Transverse colon (tissue), 4 donors: ENCODE data around the gene IDNK. TPM values are rescaled to one million over a fixed set of nuclear protein-coding genes. Genes with fewer than 3 reads are reported as not detected.

ENCODE experiments used
- DNase-seq: peaks from one replicate; pipeline ENCODE4 v3.0.0-alpha.2; 2019
- H3K27ac ChIP-seq, 4 donors: fragments of 200-600 bp; sonication (generic); 2 replicates each; pipeline ENCODE4 v1.5.1; 2016 to 2018; ENCODE audit warnings: inconsistent platforms in 4 of 4
- H3K27me3 ChIP-seq: fragments of 200-600 bp; sonication (generic); 2 replicates; pipeline ENCODE4 v1.5.1; 2017; ENCODE audit warnings: inconsistent platforms
- H3K36me3 ChIP-seq, 4 donors: fragments of 200-600 bp; sonication (generic); 2 replicates each; pipeline ENCODE4 v1.5.1; 2017 to 2019; ENCODE audit warnings: inconsistent platforms in 4 of 4
- H3K4me1 ChIP-seq, 4 donors: fragments of 200-600 bp; sonication (generic); 2 replicates each; pipeline ENCODE4 v1.5.1; 2017 to 2020; ENCODE audit warnings: inconsistent platforms in 4 of 4
- H3K4me3 ChIP-seq, 4 donors: fragments of 200-600 bp; sonication (generic); 1 replicate in 1 of 4; 2 replicates in 3 of 4; pipeline versions ENCODE4 v1.5.1 to v1.6.1; 2017 to 2019; ENCODE audit warnings: inconsistent platforms in 4 of 4
- H3K9me3 ChIP-seq, 2 donors: fragments of 200-600 bp; sonication (generic); 2 replicates each; pipeline ENCODE4 v1.5.1; 2017 to 2019; ENCODE audit warnings: inconsistent platforms in 2 of 2
- EP300 ChIP-seq: sonication (generic); formaldehyde crosslinking; IDR thresholded peaks from one replicate; pipeline ENCODE4 v1.6.1; 2017; ENCODE audit warnings: antibody characterized with exemption, low read depth
- POLR2A ChIP-seq: fragments of 450-650 bp; IDR thresholded peaks from one replicate; pipeline ENCODE4 v1.6.1; 2016; ENCODE audit warnings: antibody characterized with exemption, mild to moderate bottlenecking, moderate library complexity
- POLR2AphosphoS5 ChIP-seq, 3 donors: sonication (generic); formaldehyde crosslinking; IDR thresholded peaks; one replicate each; pipeline ENCODE4 v1.6.1; 2016; ENCODE audit warnings: antibody characterized with exemption in 3 of 3
- WGBS, 2 donors: methylation state at CpG; one replicate each; pipeline ENCODE4 v1.1.5; 2018; ENCODE audit warnings: low coverage in 1 of 2; 5-methylcytosine and 5-hydroxymethylcytosine counted together
- in situ Hi-C, 4 donors: fragments of 200-750 bp; cut with MboI; loops; one replicate each; pipeline versions ENCODE4 v1.15.0 to v1.15.1; 2017; ENCODE audit warnings: low sequenced_read_pairs in 3 of 4, low pct_ligation_motif_present in 1 of 4, low pct_unique_long_range_greater_than_20kb in 1 of 4
- intact Hi-C: fragments of 100-400 bp; cut with DNase I; formaldehyde crosslinking; loops from one replicate; pipeline ENCODE4 v1.15.1; 2023; ENCODE audit warnings: low total_unique reads
- total RNA-seq, 4 donors: library from RNA; depleted of rRNA; stranded (reverse); fragments of >200 nt; gene quantifications; one replicate each; pipeline ENCODE4 v1.1.0, GENCODE V29; 2016
- TF ChIP-seq, protein P1 (sequence below), 5 experiments: fragments of 200-600 bp in 3 of 5; fragments of 450-650 bp in 2 of 5; sonication (generic) in 3 of 5; IDR thresholded peaks; 1 replicate in 2 of 5; 2 replicates in 3 of 5; pipeline ENCODE4 v1.5.1; 2016 to 2017; ENCODE audit warnings: antibody characterized with exemption in 5 of 5, inconsistent platforms in 3 of 5, mild to moderate bottlenecking in 2 of 5, moderate library complexity in 1 of 5

Gene IDNK
- total RNA-seq, 4 donors from 2014 or later, result 4.6 to 18.7 TPM; not detected in 2

- Histone ChIP-seq H3K36me3 (peaks cover 0 to 5% (median 0%) of the 10 kb centered on the region in 4 donors), H3K27me3 (no peaks in the 10 kb centered on the region), H3K4me3 (no peak overlapping the region), H3K27ac (no peak overlapping the region), H3K4me1 (peaks cover 0 to 23% (median 8%) of the 10 kb centered on the region in 4 donors), H3K9me3 (no peaks in the 10 kb centered on the region)
- TF ChIP-seq POLR2AphosphoS5 (IDR thresholded peaks at IDR 0.05), result no peak
- no peak for TF ChIP-seq EP300
- TF ChIP-seq POLR2A, result no peak
- TF ChIP-seq, protein P1, sequence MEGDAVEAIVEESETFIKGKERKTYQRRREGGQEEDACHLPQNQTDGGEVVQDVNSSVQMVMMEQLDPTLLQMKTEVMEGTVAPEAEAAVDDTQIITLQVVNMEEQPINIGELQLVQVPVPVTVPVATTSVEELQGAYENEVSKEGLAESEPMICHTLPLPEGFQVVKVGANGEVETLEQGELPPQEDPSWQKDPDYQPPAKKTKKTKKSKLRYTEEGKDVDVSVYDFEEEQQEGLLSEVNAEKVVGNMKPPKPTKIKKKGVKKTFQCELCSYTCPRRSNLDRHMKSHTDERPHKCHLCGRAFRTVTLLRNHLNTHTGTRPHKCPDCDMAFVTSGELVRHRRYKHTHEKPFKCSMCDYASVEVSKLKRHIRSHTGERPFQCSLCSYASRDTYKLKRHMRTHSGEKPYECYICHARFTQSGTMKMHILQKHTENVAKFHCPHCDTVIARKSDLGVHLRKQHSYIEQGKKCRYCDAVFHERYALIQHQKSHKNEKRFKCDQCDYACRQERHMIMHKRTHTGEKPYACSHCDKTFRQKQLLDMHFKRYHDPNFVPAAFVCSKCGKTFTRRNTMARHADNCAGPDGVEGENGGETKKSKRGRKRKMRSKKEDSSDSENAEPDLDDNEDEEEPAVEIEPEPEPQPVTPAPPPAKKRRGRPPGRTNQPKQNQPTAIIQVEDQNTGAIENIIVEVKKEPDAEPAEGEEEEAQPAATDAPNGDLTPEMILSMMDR (IDR thresholded peaks at IDR 0.05), result no peak
- intact Hi-C loops (no loop called here), in situ Hi-C loops (loop anchor here in 1 of 4 donors (10.0 kb wide), 1 partner anchor 286 kb away; no protein-coding TSS in a partner anchor)
- DNase-seq, result no peak
- WGBS, 2 donors, result 93 to 100% methylated on average over 2 to 5 of the region's 5 CpGs
Measured at GRCh38 chr9:83628540-83628939, 5.6 kb downstream of the IDNK start.

DNA sequence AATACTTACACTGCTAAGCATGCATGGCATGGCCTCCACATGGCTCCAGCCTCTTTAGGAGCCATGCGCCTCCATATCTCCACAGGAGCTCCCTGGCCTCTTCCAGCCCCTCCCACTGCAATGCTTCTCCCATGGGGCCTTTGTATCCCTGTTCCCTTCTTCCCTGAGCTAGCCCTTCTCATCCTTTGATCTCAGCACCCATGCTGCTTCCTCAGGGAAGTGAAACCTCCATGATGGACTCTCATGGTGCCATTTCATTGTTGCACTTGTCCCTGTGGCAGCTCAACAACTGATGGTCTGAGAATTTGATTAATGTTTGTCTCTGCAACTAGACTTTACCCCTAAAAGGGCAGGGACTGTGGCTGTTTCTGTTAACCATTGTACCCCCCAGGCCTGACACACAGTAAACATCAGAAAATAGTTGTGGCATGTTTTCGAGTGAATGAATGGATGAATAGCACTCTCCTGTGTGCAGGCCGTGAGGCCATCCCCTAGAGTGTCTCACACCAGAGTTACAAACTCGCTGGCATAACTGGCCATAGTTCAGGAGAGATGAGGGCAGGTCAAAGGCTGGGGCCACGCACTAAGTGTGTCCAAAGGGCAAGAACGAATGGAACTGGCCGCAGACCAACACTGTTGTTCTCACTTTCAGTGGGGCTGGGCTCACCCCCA lies 6.6 kb downstream of the IDNK start:
- intact Hi-C loops (no loop called here), in situ Hi-C loops (loop anchor here in 1 of 4 donors (10.0 kb wide), 1 partner anchor 285 kb away; no protein-coding TSS in a partner anchor)

DNA sequence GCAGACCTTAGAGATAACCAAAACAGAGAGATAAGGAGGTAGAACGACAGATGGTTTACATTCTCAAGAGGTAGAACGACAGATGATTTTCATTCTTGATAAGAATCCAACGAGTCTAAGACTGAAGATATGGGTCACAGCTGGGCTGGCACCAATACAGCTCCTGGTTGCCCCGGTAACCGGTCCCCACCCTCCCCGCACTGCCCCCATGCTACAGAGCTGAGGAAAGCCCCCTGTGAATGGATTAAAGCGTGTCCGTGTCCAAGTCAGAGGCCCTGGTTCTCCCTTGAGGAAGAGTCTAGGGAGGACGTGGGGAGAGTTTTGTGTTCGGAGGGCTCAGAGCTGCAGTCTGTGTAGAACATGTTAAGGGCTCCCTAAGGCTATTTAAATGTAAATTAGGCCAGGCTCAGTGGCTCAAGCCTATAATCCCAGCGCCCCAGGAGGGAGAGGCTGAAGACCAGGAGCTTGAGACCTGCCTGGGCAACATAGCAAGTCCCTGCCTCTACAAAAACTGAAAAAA lies 8.1 kb downstream of the IDNK start:
- in situ Hi-C loops (no loop called here), intact Hi-C loops (no loop called here)
- Histone ChIP-seq H3K4me1 (peaks cover 0 to 10% (median 0%) of the 10 kb centered on the region in 4 donors), H3K36me3 (peaks cover 0 to 5% (median 0%) of the 10 kb centered on the region in 4 donors), H3K27ac (no peak overlapping the region), H3K27me3 (no peaks in the 10 kb centered on the region), H3K4me3 (no peak overlapping the region), H3K9me3 (no peaks in the 10 kb centered on the region)
- 69 to 76% methylated on average over 3 to 11 of the region's 11 CpGs for WGBS, 2 donors
- TF ChIP-seq POLR2A (no peak), POLR2AphosphoS5 (IDR thresholded peaks at IDR 0.05) (no peak), EP300 (no peak)
- no peak for DNase-seq

More for the DNA sequence above, 6.6 kb downstream of the IDNK start:
- Histone ChIP-seq H3K4me3 (no peak overlapping the region), H3K9me3 (no peaks in the 10 kb centered on the region), H3K27ac (no peak overlapping the region), H3K27me3 (no peaks in the 10 kb centered on the region), H3K4me1 (peaks cover 0 to 13% (median 0%) of the 10 kb centered on the region in 4 donors), H3K36me3 (peaks cover 0 to 5% (median 0%) of the 10 kb centered on the region in 4 donors)
- WGBS, 2 donors, result 87 to 100% methylated on average over 1 to 7 of the region's 7 CpGs
- peak; percentile 31 for DNase-seq
- TF ChIP-seq POLR2AphosphoS5 (IDR thresholded peaks at IDR 0.05) (no peak), POLR2A (no peak), EP300 (no peak)

GRCh38 chr9:83633255-83633654 lies 10.3 kb downstream of the IDNK start:
- TF ChIP-seq EP300 (no peak), POLR2AphosphoS5 (IDR thresholded peaks at IDR 0.05) (no peak), POLR2A (no peak)
- TF ChIP-seq, protein P1 (IDR thresholded peaks at IDR 0.05), result no peak
- 90 to 100% methylated on average over 1 of the region's 1 CpG for WGBS, 2 donors
- Histone ChIP-seq H3K4me3 (no peak overlapping the region), H3K27ac (no peak overlapping the region), H3K9me3 (no peaks in the 10 kb centered on the region), H3K4me1 (peaks cover 0 to 10% (median 0%) of the 10 kb centered on the region in 4 donors), H3K36me3 (no peaks in the 10 kb centered on the region), H3K27me3 (no peaks in the 10 kb centered on the region)
- DNase-seq, result no peak
- intact Hi-C loops, result no loop called here
- in situ Hi-C loops, result no loop called here

- Histone ChIP-seq H3K4me3 (no peak overlapping the region), H3K9me3 (no peaks in the 10 kb centered on the region), H3K36me3 (no peaks in the 10 kb centered on the region), H3K4me1 (peaks cover 0 to 10% (median 0%) of the 10 kb centered on the region in 4 donors), H3K27ac (no peak overlapping the region), H3K27me3 (no peaks in the 10 kb centered on the region)
- DNase-seq, result no peak
- in situ Hi-C loops (no loop called here), intact Hi-C loops (no loop called here)
- 97 to 100% methylated on average over 2 of the region's 2 CpGs for WGBS, 2 donors
- TF ChIP-seq EP300 (no peak), POLR2A (no peak), POLR2AphosphoS5 (IDR thresholded peaks at IDR 0.05) (no peak)
Measured at GRCh38 chr9:83633676-83634075, 10.7 kb downstream of the IDNK start.
